Activated T-cell treated with anti-CD3 and anti-CD28 coated beads for 48 hours (primary cell): Measurements from ENCODE around the gene OTOS.

Experiments used
- DNase-seq: peaks from one replicate; pipeline ENCODE4 v3.0.0-alpha.2; 2020; ENCODE audit warnings: low read depth

Gene OTOS

DNA sequence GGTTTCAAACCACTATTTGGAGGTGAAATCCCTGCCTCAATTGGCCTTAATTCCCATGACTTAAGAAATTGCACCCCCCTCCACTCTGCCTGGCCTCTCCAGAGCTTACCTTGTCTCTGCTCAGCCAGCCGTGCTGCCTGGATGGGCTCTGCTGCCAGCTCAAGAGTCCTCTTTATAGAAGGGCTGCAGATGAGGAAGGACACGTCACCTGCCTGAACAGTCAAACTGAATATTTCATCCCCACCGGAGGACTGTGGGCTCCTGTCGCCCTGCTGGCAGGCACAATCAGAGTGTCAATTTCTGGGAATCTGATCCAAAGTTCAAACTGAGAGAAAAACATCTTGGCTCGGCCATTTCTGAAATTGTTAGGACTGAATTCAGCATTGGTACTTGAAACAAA lies at the start of gene OTOS:
Gene OTOS, minus strand, starts transcription at position 148 of the 400 bp plus-strand sequence. CDS start 332 bp downstream, outside the sequence.
- DNase-seq, result no peak

DNA sequence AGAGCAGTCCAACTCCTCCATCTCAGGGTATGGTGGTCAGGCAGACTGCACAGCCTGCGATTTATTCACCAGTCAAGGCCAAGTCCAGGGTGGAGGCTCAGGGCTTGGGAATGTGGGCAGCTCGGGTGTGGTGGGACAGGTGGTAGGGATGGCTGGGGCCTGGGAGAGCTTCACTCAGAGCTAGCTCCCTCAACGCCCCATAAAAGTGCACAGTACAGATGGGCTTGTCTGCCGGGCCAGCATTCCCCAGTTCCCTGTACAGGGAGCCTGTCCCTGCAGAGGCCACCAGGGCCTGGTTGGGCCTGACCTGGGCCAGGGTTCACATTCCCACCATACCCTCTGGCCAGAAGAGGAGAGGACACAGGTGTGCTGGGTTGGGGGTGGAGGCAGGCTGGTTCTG lies 49.2 kb upstream of the OTOS start:
- DNase-seq, result no peak

DNA sequence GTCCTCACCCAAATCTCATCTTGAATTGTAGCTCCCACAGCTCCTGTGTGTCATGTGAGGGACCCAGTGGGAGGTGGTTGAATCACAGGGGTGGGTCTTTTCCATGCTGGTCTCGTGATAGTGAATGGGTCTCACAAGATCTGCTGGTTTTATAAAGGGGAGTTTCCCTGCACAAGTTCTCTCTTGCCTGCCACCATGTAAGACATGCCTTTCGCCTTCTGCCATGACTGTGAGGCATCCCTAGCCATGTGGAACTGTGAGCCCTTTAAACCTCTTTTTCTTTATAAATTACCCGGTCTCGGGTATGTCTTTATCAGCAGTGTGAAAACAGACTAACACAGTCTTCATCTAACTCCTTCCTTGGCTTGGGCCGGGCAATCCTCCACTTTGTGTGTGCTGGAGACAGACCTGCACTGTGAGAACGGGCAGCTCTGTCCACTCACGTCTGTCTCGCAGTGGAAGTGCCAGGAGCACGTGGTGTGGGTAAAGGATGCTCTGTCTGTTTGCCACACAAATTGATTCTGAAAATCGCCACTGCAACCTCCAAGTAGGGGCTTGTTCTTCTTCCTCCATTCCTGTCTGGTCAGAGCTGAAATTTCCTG lies 47.6 kb upstream of the OTOS start:
- no peak for DNase-seq

DNA sequence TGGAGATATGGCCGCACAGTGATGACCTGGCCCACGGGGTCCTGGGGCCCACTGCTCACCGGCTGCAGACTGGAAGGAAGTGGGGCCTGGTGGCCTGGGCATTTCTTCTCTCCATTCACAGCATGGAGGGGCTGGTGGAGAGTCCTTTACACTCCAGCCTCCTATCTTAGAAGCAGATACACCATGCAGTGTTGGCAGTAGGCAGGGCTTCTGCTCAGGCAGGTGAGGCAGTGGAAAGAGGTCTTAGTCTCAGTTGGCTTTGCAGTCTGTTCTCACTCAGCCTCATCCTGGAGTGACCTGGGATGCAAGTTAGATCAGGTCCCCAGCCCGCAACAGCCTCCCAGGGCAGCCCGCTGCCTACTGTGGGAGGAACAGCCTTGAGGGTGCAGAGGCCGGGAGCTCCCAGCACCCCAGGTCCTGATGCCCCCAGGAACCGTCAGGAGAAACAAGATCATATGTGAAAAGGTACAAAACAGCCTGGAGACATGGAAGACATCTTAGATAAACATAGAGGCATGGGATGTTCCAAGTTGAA lies 45.8 kb upstream of the OTOS start:
- DNase-seq, result no peak

DNA sequence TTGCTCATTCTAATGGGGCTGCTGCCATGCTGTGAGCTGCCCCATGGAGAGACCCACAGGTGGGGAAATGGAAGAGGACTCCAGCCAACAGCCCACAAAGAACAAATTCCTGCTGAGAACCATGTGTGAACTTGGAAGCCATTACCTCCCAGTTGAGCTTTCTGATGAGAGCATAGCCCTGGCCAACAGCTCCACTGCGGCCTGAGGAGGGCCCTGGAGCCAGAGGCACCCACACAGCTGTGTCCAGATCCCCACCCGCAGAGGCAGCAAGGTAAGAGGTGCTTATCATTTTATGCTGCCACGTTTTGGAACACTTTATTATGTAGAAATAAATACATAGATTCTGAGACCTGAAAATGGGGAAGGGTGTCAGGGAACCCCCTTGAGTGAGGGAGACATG lies 44.2 kb upstream of the OTOS start:
- DNase-seq, result no peak

DNA sequence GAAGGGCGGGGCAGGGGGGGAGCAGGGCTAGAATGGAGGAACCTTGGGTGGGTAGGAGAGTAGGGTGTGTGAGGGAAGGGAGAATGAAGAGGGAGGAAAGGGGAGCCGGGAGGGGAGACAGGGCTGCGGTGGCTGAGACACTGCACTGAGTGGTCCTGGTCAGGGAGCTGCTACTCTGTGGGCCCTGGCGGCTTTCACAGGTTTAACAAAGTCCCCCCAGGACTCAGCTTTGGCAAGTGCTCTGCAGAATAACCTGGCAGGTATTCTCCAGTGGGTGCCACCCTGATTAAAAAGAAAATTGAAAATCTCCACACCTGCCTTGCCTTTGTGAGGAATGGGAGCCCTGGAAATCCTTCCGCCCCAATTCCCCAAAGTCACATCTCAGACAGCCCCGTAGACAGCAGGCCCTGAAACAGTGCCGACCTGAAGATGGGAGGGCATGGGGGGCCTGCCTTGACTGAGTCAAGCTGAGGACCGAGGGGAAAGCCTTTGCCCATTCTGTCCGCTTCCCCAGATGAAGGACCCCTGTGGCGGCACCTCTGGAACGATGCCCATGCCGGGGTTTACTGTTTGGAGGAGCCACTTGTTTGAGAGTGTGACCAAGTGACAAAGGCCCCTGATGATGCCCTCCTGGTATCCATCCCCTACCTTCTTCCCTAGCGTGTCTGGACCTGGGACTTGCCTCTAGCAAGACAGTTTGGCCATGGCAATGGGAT lies 43.6 kb upstream of the OTOS start:
- no peak for DNase-seq

DNA sequence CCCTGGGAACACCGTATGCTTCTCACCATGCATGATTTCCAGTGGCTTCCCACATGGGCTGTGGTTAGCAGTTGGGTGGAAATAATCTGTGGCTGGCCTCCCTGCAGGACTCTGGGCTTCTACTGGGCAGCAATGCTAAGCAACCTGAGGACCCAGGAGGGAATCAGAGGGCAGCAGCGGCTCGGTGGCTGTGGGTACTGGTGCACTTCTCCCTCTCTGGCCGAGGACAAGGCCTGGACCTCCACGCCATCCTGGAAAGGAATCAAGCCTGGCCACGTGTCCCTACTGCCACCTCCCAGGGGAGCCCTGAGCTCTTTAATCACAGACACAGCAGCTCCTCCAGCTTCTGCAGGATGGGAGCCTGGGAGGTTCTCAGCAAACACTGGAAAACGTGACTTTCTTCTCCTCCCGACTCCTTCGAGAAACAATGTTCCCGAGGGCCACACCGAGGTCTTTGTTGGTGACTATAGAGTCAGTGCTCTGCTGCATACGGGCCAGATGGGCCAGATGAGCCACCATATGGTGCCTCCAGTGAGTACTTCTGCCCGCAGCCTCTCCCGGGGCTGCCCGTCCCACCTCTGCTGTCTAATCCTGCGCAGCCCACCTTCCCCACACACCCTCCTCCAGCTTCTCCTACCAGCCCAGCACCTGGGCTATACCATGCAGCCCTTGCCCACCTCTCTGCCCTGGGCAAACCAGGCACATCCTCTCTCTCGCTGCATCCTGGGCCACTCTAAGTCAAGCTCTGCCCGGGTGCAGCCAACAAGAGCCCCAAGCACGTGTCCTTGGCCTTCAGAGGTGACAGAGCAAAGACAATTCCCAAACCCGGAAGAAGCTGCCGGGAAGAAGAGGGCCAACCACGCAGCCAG lies 42.8 kb upstream of the OTOS start:
- DNase-seq, result no peak

DNA sequence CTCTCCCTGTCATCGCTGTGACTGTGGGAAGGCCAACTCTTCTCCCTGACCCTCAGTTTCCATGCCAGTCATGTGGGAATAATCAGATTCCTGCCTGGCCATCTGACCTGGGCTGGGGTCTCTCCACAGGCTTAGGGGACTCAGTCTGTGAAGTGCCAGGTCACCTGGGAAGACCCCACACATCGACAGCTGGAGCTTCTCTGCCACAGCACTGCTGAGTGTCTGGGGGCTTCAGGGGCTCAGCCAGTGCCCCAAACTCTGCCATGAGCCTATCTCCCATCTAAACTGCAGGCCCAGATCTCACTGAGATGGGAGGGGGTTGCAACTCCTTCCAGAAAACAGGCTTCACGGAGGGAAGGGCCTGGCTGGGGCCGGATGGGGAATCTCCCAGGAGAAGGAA lies 42.0 kb upstream of the OTOS start:
- no peak for DNase-seq

DNA sequence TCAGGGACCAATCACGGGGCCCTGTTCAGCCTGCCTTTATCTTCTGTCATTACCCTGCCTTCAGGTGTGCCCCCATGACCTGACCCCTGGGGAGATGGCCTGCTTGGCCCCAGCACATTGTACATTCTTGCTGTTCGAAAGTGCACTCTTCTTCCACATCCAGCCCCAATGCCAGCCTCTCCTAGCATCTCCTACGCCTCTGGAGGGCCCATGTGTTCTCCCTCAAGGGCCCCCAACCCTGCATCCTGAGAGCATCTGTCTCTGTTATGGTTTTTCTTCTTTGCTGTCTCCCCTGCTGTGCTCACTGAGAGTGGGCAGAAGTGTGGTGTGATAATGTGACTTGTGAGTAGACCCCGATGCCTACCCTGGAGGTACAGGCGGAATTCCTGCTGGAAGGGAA lies 41.5 kb upstream of the OTOS start:
- no peak for DNase-seq

DNA sequence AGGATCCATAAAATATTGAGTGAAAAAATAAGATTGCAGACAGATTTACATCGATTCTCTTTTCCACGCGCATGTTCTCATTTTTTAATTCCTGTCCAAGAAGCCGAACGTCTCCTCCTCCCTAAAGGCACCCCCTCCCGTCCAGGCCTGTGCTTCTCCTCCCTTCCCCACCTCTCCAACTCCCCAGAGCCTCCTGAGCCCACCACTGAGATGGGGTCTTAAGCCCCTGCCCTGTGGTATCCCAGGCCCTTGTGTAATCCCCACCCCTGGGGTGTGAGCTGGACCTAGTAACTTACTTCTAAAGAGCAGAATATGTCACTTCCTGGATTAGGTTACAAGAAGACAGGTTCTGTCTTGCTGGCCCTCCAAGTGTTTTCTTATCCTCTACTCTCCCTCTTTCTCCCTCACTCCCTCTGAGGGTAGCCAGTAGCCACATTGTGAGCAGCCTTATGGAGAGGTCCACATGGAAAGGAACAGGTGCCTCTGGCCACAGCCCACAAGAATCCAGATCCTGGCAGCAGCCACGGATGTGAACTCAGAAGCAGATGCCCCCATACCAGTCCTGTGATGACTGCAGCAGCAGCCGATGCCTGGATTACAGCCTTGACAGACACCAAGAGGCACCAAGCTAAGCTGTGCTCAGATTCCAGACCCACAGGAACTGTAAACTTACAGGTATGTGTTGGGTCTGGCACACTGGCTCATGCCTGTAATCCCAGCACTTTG lies 39.6 kb upstream of the OTOS start:
- no peak for DNase-seq

DNA sequence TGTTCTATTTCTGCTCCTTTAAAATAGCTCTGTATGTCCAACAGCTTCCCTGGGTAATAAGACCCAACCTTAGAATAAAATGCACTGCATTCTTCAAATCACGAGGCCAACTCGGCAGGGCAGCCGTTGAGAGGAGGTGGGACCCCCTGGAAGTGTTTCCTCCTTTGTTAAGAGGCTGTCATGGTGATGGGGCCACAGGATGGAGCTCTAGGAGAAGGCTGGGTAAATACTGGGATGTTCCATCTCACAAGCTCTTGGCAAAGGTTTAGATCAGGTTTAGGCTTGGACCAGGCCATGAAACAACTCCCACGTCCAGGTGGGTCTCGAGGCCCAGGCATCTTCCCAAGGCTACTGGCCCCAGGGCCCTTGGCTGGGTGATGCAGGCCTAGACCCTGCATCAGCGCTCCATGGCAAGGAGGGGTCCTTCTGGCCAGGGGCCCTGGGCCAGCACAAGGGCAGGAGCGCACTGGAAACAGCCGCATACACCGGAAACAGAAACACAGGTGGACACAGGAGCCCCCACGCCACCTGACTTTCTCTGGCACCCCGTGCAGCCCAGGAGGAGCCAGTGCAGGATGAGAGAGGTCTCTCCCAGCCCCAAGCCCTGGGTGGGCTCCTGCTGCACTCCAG lies 38.8 kb upstream of the OTOS start:
- no peak for DNase-seq

DNA sequence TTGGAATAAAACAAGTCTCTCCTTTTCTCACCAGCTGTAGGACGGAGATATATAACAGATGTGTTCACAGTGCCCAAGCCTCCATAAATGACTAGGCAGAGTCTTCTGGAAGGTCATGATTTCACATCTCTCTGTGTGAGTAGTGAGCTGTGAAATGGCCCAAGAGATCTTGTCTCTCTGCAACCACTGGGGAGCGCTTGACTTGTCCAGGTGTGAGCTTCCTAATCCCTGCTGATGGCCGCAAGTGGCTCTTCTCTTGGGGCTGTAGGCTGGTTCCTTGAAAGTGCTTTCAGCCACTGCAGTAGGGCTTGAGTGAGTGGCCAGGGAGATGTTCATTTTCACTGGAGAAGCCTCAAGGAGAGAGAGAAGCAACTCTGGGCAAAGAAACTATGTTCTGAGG lies 38.1 kb upstream of the OTOS start:
- DNase-seq, result no peak

DNA sequence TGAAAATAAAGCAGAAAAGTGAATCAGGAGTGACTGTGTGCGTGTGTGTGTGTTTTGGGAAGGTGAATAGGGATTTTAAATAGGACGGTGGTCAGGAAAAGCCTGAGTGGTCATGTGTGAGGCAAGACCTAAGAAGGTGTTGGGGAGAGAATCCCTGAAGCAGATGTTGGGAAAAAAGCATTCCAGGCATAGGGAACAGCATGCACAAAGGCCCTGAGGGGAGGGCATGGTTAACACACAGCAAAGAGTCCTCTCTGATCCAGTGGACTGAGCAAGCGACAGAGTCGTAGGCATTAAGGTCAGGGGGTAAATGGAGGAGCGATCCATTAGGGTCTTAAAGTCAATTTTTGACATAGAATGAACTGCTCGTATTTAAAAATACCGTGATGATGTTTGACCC lies 34.0 kb upstream of the OTOS start:
- no peak for DNase-seq

DNA sequence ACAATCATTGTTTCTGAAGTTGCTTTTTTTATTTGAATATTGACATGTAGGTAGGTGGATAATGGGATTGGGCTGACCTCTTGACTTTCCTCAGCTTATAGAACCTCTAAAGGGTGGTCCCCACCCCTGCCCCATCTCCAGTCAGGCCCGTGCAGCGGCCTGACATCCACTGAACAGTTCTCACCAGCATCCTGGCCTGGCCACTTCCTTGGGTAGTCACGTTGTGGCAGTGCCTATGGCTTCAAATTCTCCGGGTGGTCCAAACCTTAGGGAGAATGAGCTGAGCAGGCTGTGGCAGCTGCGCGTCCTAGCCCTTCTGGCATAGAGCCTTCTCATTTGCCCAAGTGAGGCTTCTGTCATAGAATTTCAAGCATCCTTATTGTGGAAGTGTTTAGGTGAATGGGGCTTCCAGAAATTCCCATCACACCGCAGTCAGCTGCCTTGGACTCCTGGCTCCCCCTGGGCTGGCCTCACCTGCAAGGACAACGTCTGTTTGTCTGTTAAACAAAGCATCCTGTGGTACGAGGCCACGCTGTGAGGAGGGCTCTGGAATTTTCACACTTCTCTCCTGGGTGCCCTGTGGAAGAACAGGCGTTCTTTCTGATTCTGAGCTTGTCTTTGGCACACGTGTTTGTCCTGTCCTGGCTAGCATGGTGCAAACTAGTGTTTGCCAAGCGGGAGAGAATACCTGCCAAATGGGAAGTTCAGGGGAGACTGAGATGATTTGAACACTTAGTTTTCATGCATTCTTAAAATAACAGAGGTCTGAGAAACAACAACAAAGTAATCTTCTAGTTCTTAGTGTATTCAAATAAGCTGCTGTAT lies 31.8 kb upstream of the OTOS start:
- no peak for DNase-seq

DNA sequence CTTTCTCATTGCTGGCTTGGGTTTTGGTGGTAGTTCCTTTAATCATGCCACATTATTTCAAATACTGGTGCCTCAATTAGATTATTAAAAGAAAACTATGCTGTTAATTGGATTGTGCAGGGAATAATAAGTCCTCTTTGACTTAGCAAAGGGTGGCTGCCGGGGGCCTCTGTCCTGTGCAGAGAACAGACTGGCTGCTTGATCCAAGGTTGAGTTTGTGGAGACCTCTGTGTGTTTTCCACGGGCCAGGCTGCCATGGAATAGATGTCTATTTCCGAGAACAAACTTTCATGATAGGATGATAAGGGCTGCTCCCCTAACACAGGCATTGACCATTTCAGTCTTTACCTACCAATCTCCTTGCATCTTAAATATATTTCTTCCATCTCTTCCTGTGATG lies 30.4 kb upstream of the OTOS start:
- no peak for DNase-seq

DNA sequence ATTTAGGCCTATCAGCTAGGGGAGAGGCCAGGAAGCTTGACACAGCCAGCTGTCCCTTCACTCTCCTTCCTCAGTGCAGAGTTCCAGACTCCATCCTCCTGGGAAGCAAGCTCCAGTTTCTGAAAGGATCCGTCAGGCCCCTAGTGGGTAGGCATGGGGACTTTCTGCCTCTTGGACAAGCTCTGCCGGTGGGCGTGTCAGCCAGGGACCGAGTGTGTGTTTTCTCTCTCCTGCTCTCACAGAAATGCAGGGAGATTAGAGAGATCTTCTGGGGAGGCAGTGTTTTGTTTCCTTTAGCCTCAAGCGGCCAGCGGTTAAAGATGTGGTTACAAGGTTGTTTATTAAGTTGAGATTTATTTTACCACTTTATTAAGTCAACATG lies 29.9 kb upstream of the OTOS start:
- no peak for DNase-seq

DNA sequence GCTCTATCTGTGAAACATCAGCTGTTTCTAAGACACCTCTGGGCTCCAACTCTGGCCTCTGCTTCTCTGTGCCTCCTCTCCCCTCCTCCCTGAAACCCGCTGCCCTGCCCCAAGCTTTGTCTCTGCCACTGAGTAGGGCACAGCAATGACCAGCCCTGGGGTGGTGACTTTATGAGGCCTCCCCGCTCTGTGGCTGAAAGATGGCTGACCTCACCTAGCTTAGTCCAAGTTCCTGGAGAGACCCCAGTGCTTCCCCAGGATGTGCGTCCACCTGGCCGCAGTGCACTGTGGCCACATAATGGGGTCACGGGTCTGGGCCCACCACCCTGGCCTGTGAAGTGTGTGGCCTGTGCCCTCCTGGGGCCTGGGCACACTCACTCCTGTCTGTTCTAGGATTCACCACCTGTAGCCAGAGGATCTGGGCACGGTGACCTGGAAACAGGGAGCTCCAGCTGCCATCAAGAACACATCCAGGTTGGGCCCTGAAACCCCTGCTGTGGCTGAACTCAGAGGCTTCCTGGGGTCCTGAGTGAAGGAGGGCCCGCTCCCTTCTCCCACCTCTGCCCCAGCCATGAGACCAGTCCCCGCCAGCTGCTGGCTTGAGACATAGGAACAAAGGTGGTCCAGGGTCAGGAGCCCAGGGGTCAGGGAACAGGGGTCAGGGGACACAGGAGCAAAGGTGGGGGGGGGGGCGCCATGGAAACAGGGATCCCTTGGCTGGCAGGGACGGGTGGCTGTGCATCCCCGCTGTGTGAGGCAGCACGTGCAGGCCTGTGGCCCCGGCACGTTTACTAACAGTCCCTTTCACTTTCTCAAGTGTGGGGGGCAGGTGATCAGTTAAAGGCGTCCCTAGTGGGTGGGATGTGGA lies 29.3 kb upstream of the OTOS start:
- DNase-seq, result no peak

DNA sequence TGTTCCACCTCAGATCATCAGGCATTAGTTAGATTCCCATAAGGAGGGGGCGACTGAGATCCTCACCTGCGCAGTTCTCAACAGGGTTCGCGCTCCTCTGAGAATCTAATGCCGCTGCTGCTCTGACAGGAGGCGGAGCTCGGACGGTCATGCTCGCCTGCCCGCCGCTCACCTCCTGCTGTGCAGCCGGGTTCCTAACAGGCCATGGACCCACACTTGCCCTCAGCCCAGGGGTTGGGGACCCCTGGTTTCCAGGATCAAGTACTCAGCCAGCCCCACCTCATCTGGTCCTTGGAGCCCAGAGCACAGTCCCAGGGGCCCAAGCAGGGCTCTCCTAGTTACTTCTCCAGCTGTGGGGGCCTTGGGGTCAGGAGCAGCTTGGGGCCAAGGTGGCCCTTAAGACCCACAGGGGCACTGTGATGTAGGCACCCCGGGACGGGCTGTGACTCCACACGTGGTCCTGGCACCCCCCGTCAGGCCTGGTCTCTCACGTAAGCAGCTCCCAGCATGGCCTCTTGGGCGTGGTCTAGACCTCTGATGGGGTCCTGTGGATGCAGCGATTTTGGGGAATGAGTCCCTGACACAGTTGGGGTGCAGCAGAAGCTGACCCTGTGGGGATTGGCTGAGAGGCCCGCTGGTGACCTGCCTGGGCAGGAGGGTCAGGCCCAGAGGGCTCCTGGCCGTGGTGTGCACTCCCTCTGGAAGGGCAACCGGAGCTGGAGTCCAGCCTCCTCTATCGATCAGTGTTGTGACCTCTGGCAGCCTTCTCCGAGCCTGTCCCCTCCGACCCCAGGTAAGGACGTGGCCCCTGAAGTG lies 28.3 kb upstream of the OTOS start:
- DNase-seq, result no peak

DNA sequence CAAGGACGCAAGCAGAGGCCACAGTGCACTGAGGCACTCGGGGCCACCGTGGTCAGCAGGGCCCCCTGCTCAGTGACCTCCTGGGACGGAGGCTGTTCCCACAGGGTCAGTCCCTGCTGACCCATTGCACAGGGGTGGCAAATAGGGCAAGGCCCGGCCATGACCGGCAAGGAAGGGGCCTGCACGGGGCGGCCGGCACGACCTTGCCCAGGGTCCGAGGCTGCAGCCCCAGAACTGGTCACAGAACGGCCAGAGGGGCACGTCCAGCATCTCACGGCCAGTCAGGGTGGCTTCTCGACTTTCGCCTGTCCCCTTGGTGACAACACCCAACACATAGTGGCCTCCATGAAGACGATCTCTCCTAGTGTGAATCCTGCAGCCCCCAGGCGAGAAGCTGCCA lies 27.6 kb upstream of the OTOS start:
- no peak for DNase-seq
